ENCODE results near the gene SLC2A4RG.

DNA sequence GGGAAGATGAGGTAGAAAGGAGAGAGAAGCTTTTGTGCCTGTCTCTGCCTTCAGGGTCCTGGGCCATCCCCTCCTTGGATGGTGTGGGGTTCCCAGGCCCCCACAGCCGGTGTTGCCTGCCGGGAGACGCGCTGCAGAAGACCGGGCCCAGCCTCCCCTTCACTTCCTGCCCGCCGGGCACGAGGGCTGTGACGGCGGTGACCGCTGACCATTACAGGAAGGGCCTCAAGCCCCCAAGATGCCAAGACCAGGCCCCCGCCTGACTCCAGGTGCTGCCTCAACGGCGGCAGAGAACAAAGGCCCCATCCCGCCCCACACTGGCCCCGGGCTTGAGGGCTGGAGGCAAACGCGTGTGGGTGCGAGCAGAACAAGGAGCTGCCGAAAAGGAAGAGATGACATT is 53.3 kb downstream of the SLC2A4RG start:
- TF ChIP-seq, protein P1, sequence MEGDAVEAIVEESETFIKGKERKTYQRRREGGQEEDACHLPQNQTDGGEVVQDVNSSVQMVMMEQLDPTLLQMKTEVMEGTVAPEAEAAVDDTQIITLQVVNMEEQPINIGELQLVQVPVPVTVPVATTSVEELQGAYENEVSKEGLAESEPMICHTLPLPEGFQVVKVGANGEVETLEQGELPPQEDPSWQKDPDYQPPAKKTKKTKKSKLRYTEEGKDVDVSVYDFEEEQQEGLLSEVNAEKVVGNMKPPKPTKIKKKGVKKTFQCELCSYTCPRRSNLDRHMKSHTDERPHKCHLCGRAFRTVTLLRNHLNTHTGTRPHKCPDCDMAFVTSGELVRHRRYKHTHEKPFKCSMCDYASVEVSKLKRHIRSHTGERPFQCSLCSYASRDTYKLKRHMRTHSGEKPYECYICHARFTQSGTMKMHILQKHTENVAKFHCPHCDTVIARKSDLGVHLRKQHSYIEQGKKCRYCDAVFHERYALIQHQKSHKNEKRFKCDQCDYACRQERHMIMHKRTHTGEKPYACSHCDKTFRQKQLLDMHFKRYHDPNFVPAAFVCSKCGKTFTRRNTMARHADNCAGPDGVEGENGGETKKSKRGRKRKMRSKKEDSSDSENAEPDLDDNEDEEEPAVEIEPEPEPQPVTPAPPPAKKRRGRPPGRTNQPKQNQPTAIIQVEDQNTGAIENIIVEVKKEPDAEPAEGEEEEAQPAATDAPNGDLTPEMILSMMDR (IDR thresholded peaks at IDR 0.05; ENCODE audit: extremely low read depth in 1 of 2, insufficient read depth in 1 of 2, low read depth in 1 of 2, low read length in 2 of 2) = no peak
- TF ChIP-seq POLR2A (IDR thresholded peaks at IDR 0.05; ENCODE audit: low read depth, low read length) (no peak), POLR2AphosphoS5 (IDR thresholded peaks at IDR 0.05; ENCODE audit: insufficient read depth, low read depth, low read length) (no peak), EZH2 (IDR thresholded peaks at IDR 0.05; ENCODE audit: borderline replicate concordance, low read depth, low read length, severe bottlenecking) (no peak), JUN (IDR thresholded peaks at IDR 0.05; ENCODE audit: borderline replicate concordance, insufficient read depth, insufficient read length, low read depth) (no peak)
